ENCODE measurements around the gene TCEA3.

TCEA3 gene

DNA sequence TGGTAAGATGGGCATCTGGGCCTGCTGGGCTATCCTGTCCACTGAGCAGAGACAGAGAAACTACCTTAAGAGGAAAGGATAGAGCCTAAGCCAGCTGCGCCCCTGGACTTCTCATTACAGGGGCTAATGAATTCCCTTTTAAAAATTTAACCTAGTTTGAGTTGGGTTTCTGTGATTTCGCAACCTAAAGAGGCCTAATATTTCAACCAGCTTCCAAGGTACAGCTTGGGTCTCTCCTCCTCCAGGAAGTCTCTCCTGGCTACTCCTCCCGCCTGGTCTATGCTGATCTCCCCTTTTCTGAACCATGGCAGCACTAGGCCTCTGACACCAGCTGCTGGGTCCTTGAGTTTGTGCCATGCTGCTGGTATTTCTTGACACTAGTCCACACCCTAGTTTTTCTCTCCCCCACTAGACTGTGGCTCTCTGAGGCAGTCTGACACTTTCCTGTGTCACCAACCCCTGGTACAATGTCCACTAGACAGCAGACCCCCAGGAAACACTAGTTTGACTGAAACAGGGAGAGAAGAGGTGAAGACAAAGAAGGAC is 29.0 kb upstream of the TCEA3 start:
- FAIRE-seq (no peak), DNase-seq (ENCODE audit: insufficient read length, low spot score) (no peak)
- TF ChIP-seq, protein P1, sequence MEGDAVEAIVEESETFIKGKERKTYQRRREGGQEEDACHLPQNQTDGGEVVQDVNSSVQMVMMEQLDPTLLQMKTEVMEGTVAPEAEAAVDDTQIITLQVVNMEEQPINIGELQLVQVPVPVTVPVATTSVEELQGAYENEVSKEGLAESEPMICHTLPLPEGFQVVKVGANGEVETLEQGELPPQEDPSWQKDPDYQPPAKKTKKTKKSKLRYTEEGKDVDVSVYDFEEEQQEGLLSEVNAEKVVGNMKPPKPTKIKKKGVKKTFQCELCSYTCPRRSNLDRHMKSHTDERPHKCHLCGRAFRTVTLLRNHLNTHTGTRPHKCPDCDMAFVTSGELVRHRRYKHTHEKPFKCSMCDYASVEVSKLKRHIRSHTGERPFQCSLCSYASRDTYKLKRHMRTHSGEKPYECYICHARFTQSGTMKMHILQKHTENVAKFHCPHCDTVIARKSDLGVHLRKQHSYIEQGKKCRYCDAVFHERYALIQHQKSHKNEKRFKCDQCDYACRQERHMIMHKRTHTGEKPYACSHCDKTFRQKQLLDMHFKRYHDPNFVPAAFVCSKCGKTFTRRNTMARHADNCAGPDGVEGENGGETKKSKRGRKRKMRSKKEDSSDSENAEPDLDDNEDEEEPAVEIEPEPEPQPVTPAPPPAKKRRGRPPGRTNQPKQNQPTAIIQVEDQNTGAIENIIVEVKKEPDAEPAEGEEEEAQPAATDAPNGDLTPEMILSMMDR (IDR thresholded peaks at IDR 0.05; ENCODE audit: insufficient read depth, missing control alignments), result no peak

DNA sequence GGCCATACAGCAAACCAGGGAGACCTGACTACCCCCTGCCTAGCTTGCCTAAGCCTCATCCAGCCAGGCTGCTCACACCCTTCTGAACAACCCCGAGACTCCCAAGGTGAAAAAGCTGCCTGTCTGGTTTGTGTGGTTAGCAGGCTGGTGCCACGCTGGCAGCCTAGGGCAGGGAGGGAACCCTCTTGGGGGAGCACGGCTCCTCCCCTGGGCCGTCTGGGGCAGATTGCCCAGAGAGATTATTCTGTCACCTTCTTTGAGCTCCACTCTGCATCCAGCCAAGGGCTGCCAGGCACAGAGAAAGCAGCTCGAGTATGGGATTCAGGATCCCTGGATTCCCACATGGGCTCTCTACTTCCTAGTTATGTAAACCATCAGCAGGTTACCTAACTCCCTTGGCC is 27.5 kb upstream of the TCEA3 start:
- TF ChIP-seq, protein P1 (IDR thresholded peaks at IDR 0.05; ENCODE audit: insufficient read depth, missing control alignments), result no peak
- DNase-seq (ENCODE audit: insufficient read length, low spot score) (no peak), FAIRE-seq (no peak)

DNA sequence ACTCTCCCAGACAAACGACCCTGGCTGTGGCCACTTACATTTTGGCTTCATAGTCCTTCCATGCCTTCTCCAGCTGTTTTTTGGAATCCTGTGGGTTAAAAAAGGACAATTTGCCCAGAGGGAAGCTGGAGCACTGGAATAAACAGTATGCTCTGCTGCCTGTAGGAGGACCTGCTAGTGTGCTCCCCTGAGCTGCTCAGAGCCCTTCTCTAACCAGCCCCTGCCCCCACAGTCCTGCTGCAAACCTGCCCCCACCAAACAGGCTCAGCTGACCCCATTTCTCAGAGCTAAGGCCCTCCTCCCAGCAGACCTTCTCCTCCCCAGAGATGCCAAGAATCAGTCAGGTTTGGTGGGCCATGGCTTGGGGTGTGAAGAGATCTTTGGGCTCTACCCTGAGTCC is 26.9 kb upstream of the TCEA3 start:
- FAIRE-seq, result no peak
- DNase-seq (ENCODE audit: insufficient read length, low spot score), result no peak
- TF ChIP-seq, protein P1 (IDR thresholded peaks at IDR 0.05; ENCODE audit: insufficient read depth, missing control alignments), result no peak

DNA sequence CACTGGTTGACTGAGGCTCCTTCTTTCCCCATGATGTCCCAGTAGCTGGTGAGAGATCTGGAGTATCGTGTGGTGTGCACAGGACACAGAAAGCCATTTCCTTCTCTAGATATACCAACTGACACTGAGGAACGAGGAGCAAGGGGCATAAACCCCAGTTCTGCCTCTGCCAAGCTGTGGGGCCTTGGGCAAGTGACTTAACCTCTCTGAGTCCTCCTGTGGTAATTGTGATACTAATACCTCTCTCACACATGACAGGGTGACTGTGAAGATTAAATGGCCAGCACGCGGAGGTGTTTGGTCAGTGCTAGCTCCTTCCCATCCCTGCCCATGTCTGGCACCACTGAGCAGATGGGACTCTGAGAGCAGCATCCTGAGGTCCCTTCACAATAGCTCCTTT is 26.3 kb upstream of the TCEA3 start:
- DNase-seq (ENCODE audit: insufficient read length, low spot score) (no peak), FAIRE-seq (no peak)
- TF ChIP-seq, protein P1 (IDR thresholded peaks at IDR 0.05; ENCODE audit: insufficient read depth, missing control alignments), result no peak

DNA sequence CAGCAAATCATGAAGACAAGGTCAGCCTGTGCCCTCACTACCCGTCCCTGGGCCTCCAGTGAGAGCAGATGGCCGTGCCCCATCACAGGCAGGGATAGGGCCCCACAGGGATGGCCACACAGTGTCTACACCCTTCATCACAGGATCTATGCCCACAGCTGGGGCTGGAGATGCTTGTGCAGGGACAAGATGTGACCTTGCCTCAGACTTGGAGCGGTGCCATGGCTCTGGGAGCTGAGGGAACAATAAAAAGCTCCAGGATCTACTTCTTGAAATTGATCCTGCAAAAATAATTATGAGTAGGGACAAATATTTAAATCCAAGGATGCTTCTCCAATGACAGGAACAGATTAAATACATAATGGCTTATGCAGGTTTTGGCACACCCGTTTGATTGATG is 25.4 kb upstream of the TCEA3 start:
- TF ChIP-seq, protein P1 (IDR thresholded peaks at IDR 0.05; ENCODE audit: insufficient read depth, missing control alignments), result no peak
- DNase-seq (ENCODE audit: insufficient read length, low spot score), result no peak
- no peak for FAIRE-seq

DNA sequence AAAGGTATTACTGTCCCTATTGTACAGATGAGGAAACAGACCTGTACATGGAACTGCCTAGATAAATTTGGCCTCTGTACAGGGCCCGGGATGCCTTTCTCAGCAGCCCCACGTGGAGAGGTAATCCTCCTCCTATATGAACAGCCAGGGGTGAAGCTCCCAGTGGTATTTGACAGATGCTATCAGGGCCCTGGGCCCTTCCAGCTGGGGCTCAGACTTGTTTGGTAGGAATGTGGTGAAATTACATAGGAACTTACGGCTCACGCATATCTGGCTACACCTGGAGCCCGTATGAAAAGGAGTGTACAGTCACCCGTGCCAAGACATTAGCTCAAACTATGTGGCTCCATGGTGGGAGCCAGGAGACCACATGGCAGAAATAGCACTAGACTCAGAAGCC is 24.8 kb upstream of the TCEA3 start:
- no peak for FAIRE-seq
- TF ChIP-seq, protein P1 (IDR thresholded peaks at IDR 0.05; ENCODE audit: insufficient read depth, missing control alignments), result no peak
- no peak for DNase-seq (ENCODE audit: insufficient read length, low spot score)

DNA sequence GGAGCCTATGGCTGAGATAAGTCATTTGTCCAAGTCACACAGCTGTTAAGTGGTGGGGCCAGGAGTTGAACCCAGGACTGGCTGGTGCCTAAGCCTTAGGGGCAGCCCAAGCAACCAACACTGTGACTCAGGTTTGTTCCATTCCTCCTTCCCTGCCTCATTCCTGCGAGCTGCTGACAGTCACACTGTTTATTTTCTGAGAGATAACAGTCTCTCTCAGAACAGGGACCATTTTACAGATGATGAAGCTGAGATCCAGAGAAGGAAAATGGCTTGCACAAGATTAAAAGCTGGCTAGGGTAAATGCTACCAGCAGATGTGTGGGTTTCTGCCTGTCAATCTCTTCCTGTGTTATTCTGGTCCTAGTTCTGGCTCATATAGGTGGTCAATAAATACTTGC is 24.3 kb upstream of the TCEA3 start:
- TF ChIP-seq, protein P1 (IDR thresholded peaks at IDR 0.05; ENCODE audit: insufficient read depth, missing control alignments), result no peak
- no peak for DNase-seq (ENCODE audit: insufficient read length, low spot score)
- no peak for FAIRE-seq
